GM18867 (cell line): Measurements from ENCODE around the gene PTPRR.

ENCODE experiments used
- ATAC-seq: cut with Tn5 transposase; IDR thresholded peaks from one replicate; pipeline ENCODE4 v1.9.1; 2021; ENCODE audit warnings: mild to moderate bottlenecking, moderate library complexity; ENCODE audit not compliant: unreplicated experiment

Gene PTPRR

DNA sequence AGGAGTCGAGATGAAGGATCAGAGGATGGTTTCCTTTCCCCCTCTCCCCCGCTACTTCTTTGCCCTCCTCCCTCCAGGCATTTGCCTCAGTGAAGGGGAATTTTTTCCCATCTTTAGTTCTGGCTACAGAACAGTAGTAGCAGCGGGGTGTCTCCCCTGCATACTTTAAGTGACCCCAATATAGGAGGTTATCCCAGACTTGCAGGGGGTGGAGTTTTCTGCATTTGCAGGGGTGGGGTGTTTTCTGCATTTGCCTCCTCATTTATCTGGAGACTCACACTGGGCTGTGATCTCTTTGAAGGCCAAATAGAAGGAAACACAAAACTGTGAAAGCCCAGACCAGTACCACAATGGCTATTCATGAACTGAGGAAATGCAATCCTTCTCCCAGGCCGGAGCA is 303.1 kb downstream of the PTPRR start:
- no peak for ATAC-seq

DNA sequence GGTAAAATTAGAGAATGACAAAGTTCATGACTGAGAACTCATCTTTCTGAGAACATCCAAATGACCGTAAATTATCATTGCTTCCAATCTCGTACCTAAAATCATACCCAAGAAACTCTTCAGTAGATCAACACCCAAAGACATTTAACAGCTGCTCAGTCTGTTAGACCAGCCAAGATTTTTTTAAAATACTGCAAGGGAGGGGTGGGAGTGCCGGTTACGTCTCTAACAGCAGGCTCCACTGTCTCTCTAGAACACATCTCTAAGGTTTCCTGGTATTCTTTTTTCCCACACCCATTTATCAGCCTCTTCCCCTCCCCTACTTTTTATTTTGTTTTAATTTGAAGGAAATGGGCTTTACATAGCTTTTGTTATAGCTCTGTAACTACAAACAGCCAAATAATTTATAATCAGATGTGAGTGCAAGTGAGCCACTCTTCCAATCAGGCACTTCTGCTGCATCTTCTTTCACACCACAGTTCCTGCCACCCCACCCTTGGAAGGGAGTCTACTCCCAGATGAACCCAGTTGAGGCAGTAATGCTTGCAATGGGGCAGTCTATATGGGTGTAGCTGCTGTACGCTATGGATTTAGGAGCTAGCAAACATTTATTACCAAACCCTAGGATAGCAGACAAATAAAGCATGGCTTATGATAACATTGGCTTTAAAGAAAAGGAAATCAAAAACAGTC is 305.2 kb downstream of the PTPRR start:
- no peak for ATAC-seq

- ATAC-seq = no peak
Observed at GRCh38 chr12:70609739-70610491, 310.6 kb downstream of the PTPRR start.

- no peak for ATAC-seq
Observed at GRCh38 chr12:70609203-70609602, 311.3 kb downstream of the PTPRR start.

DNA sequence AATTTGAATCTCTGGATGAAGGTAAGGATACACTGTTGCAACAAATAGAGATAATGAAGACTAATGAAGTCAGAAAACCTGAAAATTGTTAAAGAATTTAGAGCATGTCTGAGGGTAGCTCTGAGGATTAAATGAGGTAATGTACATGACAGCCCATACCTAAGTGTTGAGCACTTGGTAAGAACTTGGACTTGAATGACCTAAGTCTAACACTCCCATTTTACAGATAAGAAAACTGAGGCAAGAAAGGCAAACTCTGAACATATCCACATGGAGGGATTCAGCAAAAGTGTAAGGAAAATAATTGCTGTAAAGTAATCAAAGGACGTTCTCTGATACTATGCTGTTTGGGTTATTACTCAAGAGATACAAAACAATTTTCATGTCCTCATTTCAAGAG is 312.4 kb downstream of the PTPRR start:
- ATAC-seq = no peak

GRCh38 chr12:70607107-70607506 is 313.4 kb downstream of the PTPRR start:
- ATAC-seq = no peak

DNA sequence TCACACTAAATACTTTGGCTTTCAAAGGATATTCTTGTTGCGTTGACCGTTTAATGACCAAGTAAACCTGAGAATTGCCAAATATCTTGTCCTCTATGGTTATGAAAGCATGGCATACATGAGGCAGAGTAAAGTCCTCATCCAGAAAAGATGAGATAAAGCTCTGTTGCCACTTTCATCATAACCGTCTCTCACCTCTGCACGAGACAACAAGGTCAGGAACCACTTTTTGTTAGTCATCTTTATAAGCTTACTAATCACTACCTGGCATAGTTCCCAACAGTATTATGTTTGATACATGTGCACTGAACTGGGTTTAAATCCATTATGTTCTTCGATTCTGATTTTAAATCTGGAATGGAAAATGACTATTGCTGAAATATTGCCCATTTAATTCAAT is 314.6 kb downstream of the PTPRR start:
- no peak for ATAC-seq

- no peak for ATAC-seq
Observed at GRCh38 chr12:70604662-70605061, 315.9 kb downstream of the PTPRR start.

DNA sequence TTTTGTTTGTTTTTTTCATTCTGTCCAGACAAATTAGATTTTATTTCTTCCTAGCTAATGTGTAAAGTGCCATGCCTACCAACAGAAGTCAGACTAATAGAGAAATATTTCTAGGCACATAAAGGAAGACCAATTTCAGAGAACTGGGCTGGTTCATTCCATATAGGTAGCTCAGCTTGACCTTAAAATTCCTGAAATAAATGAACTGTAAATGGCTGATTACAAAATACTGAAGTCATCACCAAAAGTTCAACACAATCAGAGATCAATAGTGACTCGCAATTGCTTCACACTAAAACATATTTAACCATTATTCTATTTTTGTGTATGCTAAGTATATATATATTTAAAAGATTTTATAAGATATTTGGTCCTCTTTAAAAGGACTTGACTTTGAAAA is 317.5 kb downstream of the PTPRR start:
- no peak for ATAC-seq

DNA sequence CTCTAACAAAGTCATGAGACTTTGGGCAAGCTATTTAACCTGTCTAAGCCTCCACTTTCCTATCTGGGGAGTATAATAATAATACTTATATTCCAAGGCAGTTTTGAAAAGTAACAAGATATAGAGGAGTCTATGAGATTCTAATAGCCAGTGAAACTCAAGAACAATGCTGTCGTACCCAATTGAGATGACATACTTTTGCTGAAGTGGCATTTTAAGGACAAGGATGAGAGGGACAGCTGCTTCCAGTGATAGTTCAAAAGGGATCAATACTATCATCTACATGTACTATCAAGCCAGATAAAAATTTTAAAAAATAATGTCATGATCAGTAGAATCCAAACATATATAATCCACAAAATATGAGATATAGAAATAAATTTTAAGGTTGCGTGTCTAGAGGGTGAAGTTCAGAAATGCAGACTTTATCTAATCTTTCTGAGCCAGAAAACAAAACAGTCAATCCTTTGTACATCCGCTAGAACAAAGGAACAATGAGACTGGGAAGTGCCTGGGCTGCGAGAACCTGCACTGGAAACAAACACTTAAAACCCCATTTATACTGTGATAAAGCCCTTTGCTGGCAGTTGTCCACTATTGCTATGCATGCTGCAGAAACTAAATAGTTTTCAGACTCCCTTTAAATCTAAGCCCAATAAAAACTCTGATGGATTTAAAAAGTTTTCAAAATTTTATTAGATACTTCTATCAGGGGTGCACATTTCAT is 321.9 kb downstream of the PTPRR start:
- ATAC-seq = no peak

- no peak for ATAC-seq
Observed at GRCh38 chr12:70592664-70593063, 327.9 kb downstream of the PTPRR start.

DNA sequence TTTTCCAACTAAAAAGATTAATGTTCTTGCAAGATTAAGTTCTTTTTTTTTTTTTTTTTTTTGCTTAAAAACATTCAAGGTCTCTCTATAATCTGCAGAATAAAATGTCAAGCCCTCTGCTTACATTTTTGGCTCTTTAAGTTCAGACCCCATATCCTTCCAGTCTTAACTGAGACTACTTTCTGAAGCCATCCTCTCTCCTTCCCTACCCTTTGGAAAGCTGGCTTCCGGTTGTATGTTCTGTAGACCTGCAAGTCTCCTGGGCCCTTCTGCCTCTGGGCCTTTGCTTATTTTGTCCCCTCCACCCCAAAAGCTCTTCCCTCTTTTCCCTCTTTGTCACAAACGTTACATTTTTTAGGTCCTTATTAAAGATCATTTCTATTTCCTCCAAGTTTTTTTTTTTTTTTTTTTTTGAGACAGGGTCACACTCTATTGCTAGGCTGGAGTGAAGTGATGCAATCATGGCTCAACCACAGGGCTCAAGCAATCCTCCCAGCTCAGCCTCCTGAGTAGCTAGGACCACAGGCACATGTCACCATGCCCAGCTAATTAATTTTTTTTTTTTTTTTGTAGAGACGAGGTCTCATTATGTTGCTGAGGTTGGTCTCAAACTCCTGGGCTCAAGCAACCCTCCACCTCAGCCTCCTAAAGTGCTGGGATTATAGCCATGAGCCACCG is 329.9 kb downstream of the PTPRR start:
- ATAC-seq = no peak

GRCh38 chr12:70590051-70590450 is 330.5 kb downstream of the PTPRR start:
- peak; percentile 96 for ATAC-seq
